Lower leg skin (tissue), 3 donors: ENCODE measurements around the gene CRELD1.

Source experiments
- CTCF ChIP-seq, 3 donors: fragments of 450-650 bp; IDR thresholded peaks; one replicate each; pipeline ENCODE4 v1.5.1; 2016; ENCODE audit warnings: antibody characterized with exemption in 3 of 3, mild to moderate bottlenecking in 3 of 3, moderate library complexity in 2 of 3
- POLR2A ChIP-seq, 2 donors: fragments of 450-650 bp; IDR thresholded peaks; one replicate each; pipeline ENCODE4 v1.6.1; 2016 to 2017; ENCODE audit warnings: antibody characterized with exemption in 2 of 2, mild to moderate bottlenecking in 1 of 2, moderate library complexity in 1 of 2

- TF ChIP-seq CTCF (IDR thresholded peaks at IDR 0.05) (no peak), POLR2A (IDR thresholded peaks at IDR 0.05) (no peak)
Observed at GRCh38 chr3:9903238-9903624, 30.4 kb upstream of the CRELD1 start.
